ENCODE measurements around the gene PHYKPL. TPM values are rescaled to one million over a fixed set of nuclear protein-coding genes. Genes with fewer than 3 reads are reported as not detected.

The PHYKPL gene
- total and polyA plus RNA-seq, 4 donors = 16.9 to 164 (median 80.2) TPM

DNA sequence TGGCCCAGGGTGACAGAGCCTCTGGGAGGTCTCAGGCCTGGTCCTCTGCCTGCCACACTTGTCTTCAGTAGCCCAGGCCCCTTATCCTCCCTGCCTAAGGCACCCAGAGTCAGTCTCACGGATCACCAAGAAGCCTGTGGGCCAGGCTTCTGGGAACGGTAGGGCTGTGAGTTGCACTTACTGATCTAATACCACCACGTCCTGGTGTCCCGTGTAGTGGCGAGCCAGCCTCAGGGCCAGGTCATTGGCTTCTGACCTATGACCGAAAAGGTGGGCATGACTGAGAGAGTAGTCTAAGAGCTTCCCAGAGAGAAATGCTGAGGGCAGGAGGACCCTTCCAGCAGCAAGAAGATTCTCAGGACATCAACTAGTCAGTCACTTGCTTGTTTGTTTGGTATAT, 7.4 kb downstream of the PHYKPL start:
- DNase-seq (no peak), ATAC-seq (ENCODE audit: low FRiP score) (no peak)
- Histone ChIP-seq H3K27me3 (ENCODE audit: control insufficient read depth in 1 of 2, insufficient read depth in 2 of 2, low read length in 1 of 2) (no peaks in the 10 kb centered on the region), H3K4me1 (ENCODE audit: control insufficient read depth in 1 of 2, insufficient read depth in 2 of 2, low read length in 2 of 2) (no peaks in the 10 kb centered on the region), H3K4me3 (ENCODE audit: low read length in 2 of 2) (no peak overlapping the region), H3K36me3 (ENCODE audit: control insufficient read depth in 1 of 2, insufficient read depth in 2 of 2, low read length in 1 of 2) (peaks cover 0 to 7% of the 10 kb centered on the region in 2 donors), H3K27ac (ENCODE audit: low read depth in 1 of 2, low read length in 2 of 2) (no peak overlapping the region), H3K9me3 (ENCODE audit: control insufficient read depth, low read length) (no peaks in the 10 kb centered on the region)
- intact Hi-C loops (cut with DNase I) = no loop called here
- WGBS, 2 donors = 85 to 89% methylated on average over 6 of the region's 6 CpGs

DNA sequence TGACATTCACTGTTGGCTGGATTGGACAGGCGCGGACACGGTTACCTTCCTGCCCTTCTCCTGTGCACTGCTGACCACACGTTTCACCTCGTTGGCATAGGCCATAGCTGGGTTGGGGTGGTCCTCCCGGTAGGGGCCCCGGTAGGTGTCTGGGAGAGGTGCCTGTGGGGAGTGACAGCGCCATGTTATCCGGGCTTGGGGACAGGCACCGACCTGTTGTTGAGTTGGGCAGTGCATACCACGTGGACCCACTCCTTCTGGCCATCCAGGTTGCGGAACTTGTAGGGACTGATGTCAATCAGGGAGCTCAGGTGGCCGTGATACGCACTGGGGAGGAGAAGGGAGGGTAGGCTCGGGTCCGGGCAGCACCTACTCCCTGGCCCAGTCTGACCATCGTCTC, 8.2 kb downstream of the PHYKPL start:
- WGBS, 2 donors = 87 to 92% methylated on average over 17 of the region's 17 CpGs
- Histone ChIP-seq H3K27ac (ENCODE audit: low read depth in 1 of 2, low read length in 2 of 2) (no peak overlapping the region), H3K4me1 (ENCODE audit: control insufficient read depth in 1 of 2, insufficient read depth in 2 of 2, low read length in 2 of 2) (no peaks in the 10 kb centered on the region), H3K36me3 (ENCODE audit: control insufficient read depth in 1 of 2, insufficient read depth in 2 of 2, low read length in 1 of 2) (peaks cover 0 to 7% of the 10 kb centered on the region in 2 donors), H3K4me3 (ENCODE audit: low read length in 2 of 2) (no peak overlapping the region), H3K27me3 (ENCODE audit: control insufficient read depth in 1 of 2, insufficient read depth in 2 of 2, low read length in 1 of 2) (no peaks in the 10 kb centered on the region), H3K9me3 (ENCODE audit: control insufficient read depth, low read length) (no peaks in the 10 kb centered on the region)
- DNase-seq (no peak), ATAC-seq (ENCODE audit: low FRiP score) (no peak)
- intact Hi-C loops (cut with DNase I) = no loop called here

DNA sequence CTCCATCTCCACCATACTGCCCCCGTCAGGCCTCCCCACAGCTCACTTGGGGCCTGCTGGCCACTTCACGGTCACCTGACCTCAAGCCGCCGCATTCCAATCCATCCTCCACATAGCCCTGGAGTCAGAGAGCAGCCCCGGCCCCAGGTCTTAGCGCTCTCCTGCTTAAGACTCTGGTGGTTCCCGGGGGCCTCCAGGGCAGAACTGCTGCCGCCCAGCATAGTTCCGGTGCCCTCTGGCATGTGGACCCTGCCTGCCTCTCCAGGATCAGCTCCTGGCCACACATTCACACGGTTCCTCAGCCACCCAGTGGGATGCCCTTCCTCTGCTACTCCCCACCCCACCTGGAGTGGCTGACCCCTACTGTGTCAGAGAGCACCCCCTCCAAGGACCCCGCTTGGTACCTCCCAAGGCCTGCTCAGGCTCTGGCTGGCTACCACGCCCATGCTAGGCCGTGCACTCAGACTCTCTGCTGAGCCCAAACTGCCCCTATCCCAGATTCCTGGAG, 8.7 kb downstream of the PHYKPL start:
- H3K4me3 ChIP-seq (ENCODE audit: low read length in 2 of 2) = no peak overlapping the region
- no peaks in the 10 kb centered on the region for H3K27me3 ChIP-seq (ENCODE audit: control insufficient read depth in 1 of 2, insufficient read depth in 2 of 2, low read length in 1 of 2)
- intact Hi-C loops (cut with DNase I) = no loop called here
- no peaks in the 10 kb centered on the region for H3K9me3 ChIP-seq (ENCODE audit: control insufficient read depth, low read length)
- peaks cover 0 to 6% of the 10 kb centered on the region in 2 donors for H3K36me3 ChIP-seq (ENCODE audit: control insufficient read depth in 1 of 2, insufficient read depth in 2 of 2, low read length in 1 of 2)
- no peak overlapping the region for H3K27ac ChIP-seq (ENCODE audit: low read depth in 1 of 2, low read length in 2 of 2)
- WGBS, 2 donors = 39 to 46% methylated on average over 13 of the region's 13 CpGs
- no peak for ATAC-seq (ENCODE audit: low FRiP score)
- DNase-seq = no peak
- no peaks in the 10 kb centered on the region for H3K4me1 ChIP-seq (ENCODE audit: control insufficient read depth in 1 of 2, insufficient read depth in 2 of 2, low read length in 2 of 2)

DNA sequence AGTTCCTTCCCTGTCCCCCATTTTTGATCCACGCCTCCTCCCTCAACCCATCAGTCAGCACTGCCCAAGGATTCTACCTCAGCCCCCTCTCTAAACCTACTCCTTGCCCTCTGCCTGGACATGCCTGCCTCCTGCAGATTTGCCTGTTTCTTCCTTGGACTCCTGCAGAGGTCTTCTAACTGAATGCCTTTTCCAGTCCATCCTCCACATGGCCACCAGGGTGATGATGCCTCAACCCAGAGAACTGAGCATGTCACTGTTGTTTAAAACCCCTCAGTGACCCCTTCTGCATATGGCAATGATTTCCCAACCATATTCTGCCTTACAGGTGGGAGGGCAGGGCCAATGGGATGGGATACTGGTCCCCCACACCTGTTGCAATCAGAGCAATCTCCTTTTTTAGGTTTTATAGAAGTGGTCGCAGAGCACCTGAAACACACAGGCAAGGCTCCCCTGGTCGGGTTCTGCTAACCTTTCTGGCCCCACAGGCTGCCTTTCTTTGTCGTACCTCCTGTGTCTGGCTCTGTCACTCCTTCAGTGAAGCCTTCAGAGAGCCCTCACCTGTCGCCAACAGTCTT, 9.3 kb downstream of the PHYKPL start:
- intact Hi-C loops (cut with DNase I) = no loop called here
- peaks cover 0 to 3% of the 10 kb centered on the region in 2 donors for H3K36me3 ChIP-seq (ENCODE audit: control insufficient read depth in 1 of 2, insufficient read depth in 2 of 2, low read length in 1 of 2)
- H3K4me1 ChIP-seq (ENCODE audit: control insufficient read depth in 1 of 2, insufficient read depth in 2 of 2, low read length in 2 of 2) = no peaks in the 10 kb centered on the region
- no peak overlapping the region for H3K27ac ChIP-seq (ENCODE audit: low read depth in 1 of 2, low read length in 2 of 2)
- H3K4me3 ChIP-seq (ENCODE audit: low read length in 2 of 2) = no peak overlapping the region
- no peaks in the 10 kb centered on the region for H3K9me3 ChIP-seq (ENCODE audit: control insufficient read depth, low read length)
- 75 to 85% methylated on average over 5 of the region's 5 CpGs for WGBS, 2 donors
- no peaks in the 10 kb centered on the region for H3K27me3 ChIP-seq (ENCODE audit: control insufficient read depth in 1 of 2, insufficient read depth in 2 of 2, low read length in 1 of 2)
- ATAC-seq (ENCODE audit: low FRiP score) (no peak), DNase-seq (no peak)

- ATAC-seq (ENCODE audit: low FRiP score) (no peak), DNase-seq (no peak)
- Histone ChIP-seq H3K27me3 (ENCODE audit: control insufficient read depth in 1 of 2, insufficient read depth in 2 of 2, low read length in 1 of 2) (no peaks in the 10 kb centered on the region), H3K36me3 (ENCODE audit: control insufficient read depth in 1 of 2, insufficient read depth in 2 of 2, low read length in 1 of 2) (no peaks in the 10 kb centered on the region), H3K4me3 (ENCODE audit: low read length in 2 of 2) (no peak overlapping the region), H3K4me1 (ENCODE audit: control insufficient read depth in 1 of 2, insufficient read depth in 2 of 2, low read length in 2 of 2) (no peaks in the 10 kb centered on the region), H3K27ac (ENCODE audit: low read depth in 1 of 2, low read length in 2 of 2) (no peak overlapping the region), H3K9me3 (ENCODE audit: control insufficient read depth, low read length) (no peaks in the 10 kb centered on the region)
- intact Hi-C loops (cut with DNase I) = no loop called here
- WGBS, 2 donors = 95 to 96% methylated on average over 15 of the region's 15 CpGs
These were observed 10.3 kb downstream of the PHYKPL start for GRCh38 chr5:178222292-178222691.

- ATAC-seq (ENCODE audit: low FRiP score) = no peak
- Histone ChIP-seq H3K9me3 (ENCODE audit: control insufficient read depth, low read length) (no peaks in the 10 kb centered on the region), H3K4me1 (ENCODE audit: control insufficient read depth in 1 of 2, insufficient read depth in 2 of 2, low read length in 2 of 2) (no peaks in the 10 kb centered on the region), H3K4me3 (ENCODE audit: low read length in 2 of 2) (no peak overlapping the region), H3K27me3 (ENCODE audit: control insufficient read depth in 1 of 2, insufficient read depth in 2 of 2, low read length in 1 of 2) (no peaks in the 10 kb centered on the region), H3K27ac (ENCODE audit: low read depth in 1 of 2, low read length in 2 of 2) (no peak overlapping the region), H3K36me3 (ENCODE audit: control insufficient read depth in 1 of 2, insufficient read depth in 2 of 2, low read length in 1 of 2) (no peaks in the 10 kb centered on the region)
- 77 to 78% methylated on average over 5 of the region's 5 CpGs for WGBS, 2 donors
- DNase-seq = no peak
- intact Hi-C loops (cut with DNase I) = no loop called here
These were observed 10.7 kb downstream of the PHYKPL start for GRCh38 chr5:178221853-178222252.

- H3K27me3 ChIP-seq (ENCODE audit: control insufficient read depth in 1 of 2, insufficient read depth in 2 of 2, low read length in 1 of 2) = no peaks in the 10 kb centered on the region
- H3K9me3 ChIP-seq (ENCODE audit: control insufficient read depth, low read length) = no peaks in the 10 kb centered on the region
- intact Hi-C loops (cut with DNase I) = no loop called here
- H3K36me3 ChIP-seq (ENCODE audit: control insufficient read depth in 1 of 2, insufficient read depth in 2 of 2, low read length in 1 of 2) = no peaks in the 10 kb centered on the region
- H3K4me1 ChIP-seq (ENCODE audit: control insufficient read depth in 1 of 2, insufficient read depth in 2 of 2, low read length in 2 of 2) = no peaks in the 10 kb centered on the region
- no peak overlapping the region for H3K27ac ChIP-seq (ENCODE audit: low read depth in 1 of 2, low read length in 2 of 2)
- 78 to 79% methylated on average over 3 of the region's 3 CpGs for WGBS, 2 donors
- DNase-seq = no peak
- no peak for ATAC-seq (ENCODE audit: low FRiP score)
- no peak overlapping the region for H3K4me3 ChIP-seq (ENCODE audit: low read length in 2 of 2)
These were observed 11.3 kb downstream of the PHYKPL start for GRCh38 chr5:178221282-178221681.

GRCh38 chr5:178218827-178219226, 13.8 kb downstream of the PHYKPL start:
- H3K4me1 ChIP-seq (ENCODE audit: control insufficient read depth in 1 of 2, insufficient read depth in 2 of 2, low read length in 2 of 2) = no peaks in the 10 kb centered on the region
- H3K27ac ChIP-seq (ENCODE audit: low read depth in 1 of 2, low read length in 2 of 2) = no peak overlapping the region
- ATAC-seq (ENCODE audit: low FRiP score) (no peak), DNase-seq (no peak)
- no peaks in the 10 kb centered on the region for H3K27me3 ChIP-seq (ENCODE audit: control insufficient read depth in 1 of 2, insufficient read depth in 2 of 2, low read length in 1 of 2)
- no peaks in the 10 kb centered on the region for H3K9me3 ChIP-seq (ENCODE audit: control insufficient read depth, low read length)
- H3K4me3 ChIP-seq (ENCODE audit: low read length in 2 of 2) = no peak overlapping the region
- peaks cover 0 to 2% of the 10 kb centered on the region in 2 donors for H3K36me3 ChIP-seq (ENCODE audit: control insufficient read depth in 1 of 2, insufficient read depth in 2 of 2, low read length in 1 of 2)
- intact Hi-C loops (cut with DNase I) = no loop called here
- WGBS, 2 donors = 72 to 75% methylated on average over 3 of the region's 3 CpGs

DNA sequence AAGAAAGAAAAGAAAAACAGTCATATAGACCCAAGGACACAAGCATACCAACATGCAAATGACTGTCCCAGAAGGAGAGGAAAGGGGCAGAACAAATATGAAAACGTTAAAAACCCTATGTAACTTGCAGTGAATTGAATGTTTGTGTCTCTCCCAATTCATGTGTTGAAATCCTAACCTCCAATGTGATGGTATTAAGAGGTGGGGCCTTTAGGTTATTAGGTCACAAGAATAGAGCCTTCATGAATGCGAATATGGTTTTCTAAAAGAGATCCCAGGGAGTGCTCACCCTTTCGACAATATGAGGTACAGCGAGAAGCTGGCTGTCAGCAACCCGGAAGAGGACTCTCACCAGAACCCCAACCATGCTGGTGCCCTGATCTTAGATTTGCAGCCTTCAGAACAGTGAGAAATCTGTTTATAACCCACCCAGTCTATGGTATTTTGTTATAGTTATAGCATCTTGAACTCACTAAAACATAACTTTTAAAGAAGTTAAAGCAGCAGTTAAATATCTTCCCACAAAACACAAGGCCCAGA, 14.3 kb downstream of the PHYKPL start:
- intact Hi-C loops (cut with DNase I) = no loop called here
- H3K36me3 ChIP-seq (ENCODE audit: control insufficient read depth in 1 of 2, insufficient read depth in 2 of 2, low read length in 1 of 2) = peaks cover 0 to 2% of the 10 kb centered on the region in 2 donors

More for the DNA sequence above, 14.3 kb downstream of the PHYKPL start:
- no peak overlapping the region for H3K4me3 ChIP-seq (ENCODE audit: low read length in 2 of 2)
- ATAC-seq (ENCODE audit: low FRiP score) = no peak
- no peaks in the 10 kb centered on the region for H3K9me3 ChIP-seq (ENCODE audit: control insufficient read depth, low read length)
- no peaks in the 10 kb centered on the region for H3K27me3 ChIP-seq (ENCODE audit: control insufficient read depth in 1 of 2, insufficient read depth in 2 of 2, low read length in 1 of 2)
- no peaks in the 10 kb centered on the region for H3K4me1 ChIP-seq (ENCODE audit: control insufficient read depth in 1 of 2, insufficient read depth in 2 of 2, low read length in 2 of 2)
- DNase-seq = no peak
- 77 to 82% methylated on average over 5 of the region's 5 CpGs for WGBS, 2 donors
- H3K27ac ChIP-seq (ENCODE audit: low read depth in 1 of 2, low read length in 2 of 2) = no peak overlapping the region
